GM19372 (cell line): ENCODE data around the gene MIEF2.
"Not testable (repeated sequence)": the region's sequence is repeated elsewhere in the genome, so short reads cannot be mapped to it uniquely, and the experiment has no call there.

Source experiments
- ATAC-seq: cut with Tn5 transposase; IDR thresholded peaks from one replicate; pipeline ENCODE4 v1.9.1; 2021; ENCODE audit warnings: mild to moderate bottlenecking, low read depth, moderate library complexity; ENCODE audit not compliant: unreplicated experiment

The MIEF2 gene

GRCh38 chr17:18280766-18281371 is 20.4 kb downstream of the MIEF2 start:
- no peak for ATAC-seq

DNA sequence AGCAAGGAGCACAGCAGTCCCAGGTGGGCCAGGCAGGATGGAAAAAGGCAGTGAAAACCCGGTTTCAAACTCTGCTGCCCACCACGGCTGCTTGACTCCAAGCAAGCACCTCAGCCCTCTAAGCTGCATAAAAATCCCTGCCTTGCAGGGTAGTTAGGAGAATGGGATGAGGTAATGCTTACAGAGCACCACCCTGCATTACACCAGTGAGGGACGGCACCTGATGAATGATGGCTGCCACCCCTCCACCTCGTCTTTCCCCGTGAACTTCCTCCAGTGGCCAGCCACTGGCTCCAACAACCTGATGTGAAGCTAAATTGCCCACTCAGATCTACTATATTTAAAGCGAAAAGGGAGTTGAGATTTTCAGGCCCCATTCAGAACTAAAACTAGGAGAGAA is 21.3 kb downstream of the MIEF2 start:
- ATAC-seq = no peak

- no peak for ATAC-seq
Observed at GRCh38 chr17:18285296-18285695, 24.8 kb downstream of the MIEF2 start.

DNA sequence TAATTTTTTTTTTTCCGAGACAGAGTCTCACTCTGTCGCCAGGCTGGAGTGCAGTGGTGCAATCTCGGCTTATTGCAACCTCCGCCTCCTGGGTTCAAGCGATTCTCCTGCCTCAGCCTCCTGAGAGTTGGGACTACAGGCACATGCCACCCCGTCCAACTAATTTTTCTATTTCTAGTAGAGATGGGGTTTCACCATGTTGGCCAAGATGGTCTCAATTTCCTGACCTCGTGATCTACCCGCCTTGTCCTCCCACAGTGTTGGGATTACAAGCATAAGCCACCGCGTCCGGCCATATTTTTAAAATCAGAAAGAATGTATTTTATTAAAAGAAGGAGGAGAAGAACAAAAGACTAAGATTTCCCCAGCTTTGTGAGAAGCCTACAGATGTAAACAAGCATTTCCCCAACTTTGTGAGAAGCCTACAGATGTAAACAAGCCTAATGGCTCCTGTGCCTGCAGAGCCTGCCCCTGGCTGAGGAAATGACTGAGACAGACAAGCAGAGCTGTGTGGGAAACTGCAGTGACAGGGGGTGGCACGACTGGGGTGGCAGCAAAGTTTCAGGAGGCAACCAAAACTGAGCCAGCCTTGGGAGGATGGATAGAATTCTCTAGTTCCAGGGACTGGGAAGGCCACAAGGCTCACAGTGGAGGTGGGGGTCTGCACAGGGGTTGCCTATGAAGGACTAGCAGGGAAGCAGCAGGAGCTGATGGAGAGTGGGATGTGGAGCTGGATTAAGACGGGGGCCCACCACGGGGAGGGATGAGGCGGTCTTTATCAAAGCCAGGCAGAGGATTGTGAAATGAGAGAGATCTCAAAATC is 31.5 kb downstream of the MIEF2 start:
- no peak for ATAC-seq

DNA sequence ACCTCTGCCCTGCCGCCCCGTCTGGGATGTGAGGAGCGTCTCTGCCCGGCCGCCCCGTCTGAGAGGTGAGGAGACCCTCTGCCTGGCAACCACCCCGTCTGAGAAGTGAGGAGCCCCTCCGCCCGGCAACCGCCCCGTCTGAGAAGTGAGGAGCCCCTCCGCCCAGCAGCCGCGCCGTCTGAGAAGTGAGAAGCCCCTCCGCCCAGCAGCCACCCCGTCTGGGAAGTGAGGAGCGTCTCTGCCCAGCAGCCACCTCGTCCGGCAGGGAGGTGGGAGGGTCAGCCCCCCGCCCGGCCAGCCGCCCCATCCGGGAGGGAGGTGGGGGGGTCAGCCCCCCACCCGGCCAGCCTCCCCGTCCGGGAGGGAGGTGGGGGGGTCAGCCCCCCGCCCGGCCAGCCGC is 37.6 kb downstream of the MIEF2 start:
- ATAC-seq = not testable (repeated sequence)

GRCh38 chr17:18300725-18301480 is 40.4 kb downstream of the MIEF2 start:
- no peak for ATAC-seq

DNA sequence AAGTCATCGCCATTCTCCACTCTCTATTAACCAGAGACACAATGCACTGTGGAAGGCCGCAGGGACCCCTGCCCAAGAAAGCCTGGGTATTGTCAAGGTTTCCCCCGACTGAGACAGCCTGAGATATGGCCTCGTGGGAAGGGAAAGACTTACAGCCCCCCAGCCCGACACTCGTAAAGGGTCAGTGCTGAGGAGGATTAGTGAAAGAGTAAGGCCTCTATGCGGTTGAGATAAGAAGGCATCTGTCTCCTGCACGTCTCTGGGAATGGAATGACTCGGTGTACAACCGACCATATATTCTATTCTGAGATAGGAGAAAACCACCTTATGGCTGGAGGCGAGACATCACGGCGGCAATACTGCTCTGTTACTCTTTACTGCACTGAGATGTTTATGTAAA is 42.7 kb downstream of the MIEF2 start:
- not testable (repeated sequence) for ATAC-seq

- no peak for ATAC-seq
Observed at GRCh38 chr17:18309202-18309601, 48.7 kb downstream of the MIEF2 start.

GRCh38 chr17:18314059-18314730 is 53.7 kb downstream of the MIEF2 start:
- peak; percentile 6 for ATAC-seq

DNA sequence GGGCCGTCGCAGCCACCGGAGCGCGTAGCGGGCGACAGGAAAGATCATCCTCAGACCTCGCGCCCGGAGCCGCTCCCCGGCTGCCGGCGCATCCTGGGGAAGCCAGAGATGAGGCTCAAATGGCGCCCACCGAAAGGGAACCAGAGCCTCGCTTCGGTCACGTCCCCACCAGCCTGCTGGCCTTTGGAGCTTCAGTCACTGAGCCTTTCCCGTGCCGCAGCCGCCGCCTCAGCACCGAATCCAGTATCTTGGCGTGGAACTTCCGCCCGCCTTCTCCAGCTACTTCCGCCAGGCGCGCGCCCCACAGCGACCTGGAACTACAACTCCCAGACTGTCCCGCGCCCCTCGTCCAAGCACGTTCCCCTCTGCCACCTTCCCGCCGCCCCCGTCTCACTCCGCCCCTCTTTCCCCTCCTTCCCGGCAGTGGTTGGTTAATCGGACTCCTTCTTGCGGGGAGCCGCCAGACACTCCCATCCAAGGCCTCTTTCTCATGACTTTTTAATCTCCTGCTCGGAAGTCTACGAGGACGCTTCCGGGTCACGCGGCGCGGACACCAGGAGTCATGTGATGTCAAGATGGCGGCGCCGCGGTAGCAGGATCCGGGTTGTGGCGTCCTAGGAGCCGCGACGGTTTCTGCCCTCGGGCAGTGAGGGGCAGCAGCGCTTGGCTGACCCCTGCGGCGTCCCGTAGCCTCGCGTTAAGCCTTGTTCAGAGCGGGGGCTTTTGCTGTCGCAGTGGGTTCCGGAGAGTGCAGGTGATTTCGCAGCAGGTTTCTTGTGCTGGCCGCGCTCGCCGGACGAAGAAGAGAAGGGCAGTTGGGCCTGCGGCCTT is 54.5 kb downstream of the MIEF2 start, which contains the start of the genes SMCR8 and TOP3A:
Gene SMCR8, plus strand, starts transcription at position 563 of the 831 bp plus-strand sequence. CDS start 497 bp downstream, outside the sequence.
Gene TOP3A, minus strand, starts transcription at position 264 of the 831 bp plus-strand sequence. Its CDS starts 216 bp downstream, at position 48.
- ATAC-seq = peak; percentile 85

DNA sequence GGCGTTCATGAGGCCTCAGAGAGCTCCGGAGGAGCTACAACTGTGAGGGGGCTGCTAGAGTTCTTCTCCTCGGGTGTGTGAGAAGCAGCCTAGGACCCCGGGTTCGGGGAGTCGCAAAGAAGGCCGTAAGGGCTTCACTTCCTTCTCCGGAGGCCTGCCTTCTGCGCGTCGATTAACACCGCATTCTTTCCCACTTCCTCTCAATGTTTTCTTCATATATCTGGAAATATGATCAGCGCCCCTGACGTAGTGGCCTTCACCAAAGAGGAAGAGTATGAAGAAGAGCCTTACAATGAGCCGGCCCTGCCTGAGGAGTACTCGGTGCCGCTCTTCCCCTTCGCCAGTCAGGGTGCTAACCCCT is 55.1 kb downstream of the MIEF2 start:
- ATAC-seq = no peak

DNA sequence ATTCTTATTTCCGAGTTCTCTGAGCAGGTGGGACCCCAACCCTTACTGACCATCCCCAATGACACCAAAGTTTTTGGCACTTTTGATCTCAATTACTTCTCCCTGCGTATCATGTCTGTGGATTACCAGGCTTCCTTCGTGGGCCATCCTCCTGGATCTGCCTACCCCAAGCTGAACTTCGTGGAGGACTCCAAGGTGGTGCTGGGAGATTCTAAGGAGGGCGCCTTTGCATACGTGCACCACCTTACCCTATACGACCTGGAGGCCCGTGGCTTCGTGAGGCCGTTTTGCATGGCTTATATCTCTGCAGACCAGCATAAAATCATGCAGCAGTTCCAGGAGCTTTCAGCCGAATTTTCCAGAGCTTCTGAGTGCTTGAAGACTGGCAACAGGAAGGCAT is 55.5 kb downstream of the MIEF2 start:
- no peak for ATAC-seq
